Stomach (tissue), 4 donors: Measurements from ENCODE around the gene NRROS.

ENCODE experiments used
- CTCF ChIP-seq, 7 experiments: fragments of 450-650 bp in 4 of 7; fragments of 200-600 bp in 3 of 7; sonication (generic) in 3 of 7; IDR thresholded peaks; one replicate each; pipeline ENCODE4 v1.5.1; 2016 to 2019; ENCODE audit warnings: antibody characterized with exemption in 7 of 7, control low read depth in 2 of 7, mild to moderate bottlenecking in 1 of 7
- POLR2A ChIP-seq, 4 donors: fragments of 450-650 bp; IDR thresholded peaks; one replicate each; pipeline ENCODE4 v1.6.1; 2016; ENCODE audit warnings: antibody characterized with exemption in 4 of 4, control low read depth in 2 of 4, mild to moderate bottlenecking in 1 of 4, moderate library complexity in 1 of 4
- POLR2AphosphoS5 ChIP-seq, 3 donors: sonication (generic); formaldehyde crosslinking; IDR thresholded peaks; one replicate each; pipeline ENCODE4 v1.6.1; 2016; ENCODE audit warnings: antibody characterized with exemption in 3 of 3

GRCh38 chr3:196670339-196670738 lies 30.8 kb downstream of the NRROS start:
- TF ChIP-seq CTCF (IDR thresholded peaks at IDR 0.05) (no peak), POLR2A (IDR thresholded peaks at IDR 0.05) (no peak), POLR2AphosphoS5 (IDR thresholded peaks at IDR 0.05) (no peak)
